Stomach (tissue), 9 donors: ENCODE results near the gene DDAH1. TPM values are rescaled to one million over a fixed set of nuclear protein-coding genes. Genes with fewer than 3 reads are reported as not detected.

Experiments
- DNase-seq, 2 donors: peaks; one replicate each; pipeline versions ENCODE4 v3.0.0 to v3.0.0-alpha.2; 2013 to 2019
- H3K27ac ChIP-seq, 5 donors: fragments of 200-600 bp in 4 of 5; sonication (generic) in 4 of 5; one replicate each; pipeline ENCODE4 v1.5.1; 2013 to 2019; ENCODE audit warnings: mild to moderate bottlenecking in 1 of 5, moderate library complexity in 1 of 5
- H3K27me3 ChIP-seq, 3 donors: fragments of 200-600 bp; sonication (generic); one replicate each; pipeline ENCODE4 v1.5.1; 2017 to 2019; ENCODE audit warnings: mixed run types in 1 of 3
- H3K36me3 ChIP-seq, 4 donors: fragments of 200-600 bp; sonication (generic); 1 replicate in 3 of 4; 2 replicates in 1 of 4; pipeline ENCODE4 v1.5.1; 2016 to 2019
- H3K4me1 ChIP-seq, 4 donors: fragments of 200-600 bp; sonication (generic); one replicate each; pipeline ENCODE4 v1.5.1; 2016 to 2019
- H3K4me3 ChIP-seq, 4 donors: fragments of 200-600 bp; sonication (generic) in 3 of 4; one replicate each; pipeline ENCODE4 v1.5.1; 2016 to 2019; ENCODE audit warnings: mild to moderate bottlenecking in 1 of 4
- H3K9me3 ChIP-seq, 4 donors: fragments of 200-600 bp; sonication (generic); one replicate each; pipeline ENCODE4 v1.5.1; 2016 to 2019
- CTCF ChIP-seq, 7 experiments: fragments of 450-650 bp in 4 of 7; fragments of 200-600 bp in 3 of 7; sonication (generic) in 3 of 7; IDR thresholded peaks; one replicate each; pipeline ENCODE4 v1.5.1; 2016 to 2019; ENCODE audit warnings: antibody characterized with exemption in 7 of 7, control low read depth in 2 of 7, mild to moderate bottlenecking in 1 of 7
- EP300 ChIP-seq: sonication (generic); formaldehyde crosslinking; IDR thresholded peaks from one replicate; pipeline ENCODE4 v1.6.1; 2017; ENCODE audit warnings: antibody characterized with exemption
- POLR2A ChIP-seq, 4 donors: fragments of 450-650 bp; IDR thresholded peaks; one replicate each; pipeline ENCODE4 v1.6.1; 2016; ENCODE audit warnings: antibody characterized with exemption in 4 of 4, control low read depth in 2 of 4, mild to moderate bottlenecking in 1 of 4, moderate library complexity in 1 of 4
- POLR2AphosphoS5 ChIP-seq, 3 donors: sonication (generic); formaldehyde crosslinking; IDR thresholded peaks; one replicate each; pipeline ENCODE4 v1.6.1; 2016; ENCODE audit warnings: antibody characterized with exemption in 3 of 3
- WGBS, 5 donors: extraction: QIAGEN DNeasy Blood & Tissue Kit in 3 of 5; methylation state at CpG; one replicate each; pipeline versions ENCODE4 v1.1.5 to v1.1.7; 2013 to 2018; 5-methylcytosine and 5-hydroxymethylcytosine counted together
- intact Hi-C: fragments of 100-400 bp; cut with DNase I; formaldehyde crosslinking; loops from one replicate; pipeline ENCODE4 v1.15.1; 2023; ENCODE audit warnings: low total_unique reads
- polyA plus RNA-seq, 3 donors: library from polyadenylated mRNA; stranded (reverse); fragments of 200-250 nt; gene quantifications; one replicate each; pipeline ENCODE4 v1.2.3, GENCODE V29; 2013
- total RNA-seq, 5 donors: library from RNA; depleted of rRNA; stranded (reverse); fragments of >200 nt; gene quantifications; one replicate each; pipeline versions ENCODE4 v1.1.0 to v1.2.3, GENCODE V29; 2014 to 2016
- donor health status: healthy with polysubstance abuse.
- donor health status: Bipolar disorder and iron deficiency.
- donor health status: healthy.

Gene DDAH1
- total and polyA plus RNA-seq, 8 donors = 10.6 to 113 (median 42.3) TPM

GRCh38 chr1:85393490-85393889, 71.5 kb downstream of the DDAH1 start:
- intact Hi-C loops = no loop called here
- Histone ChIP-seq H3K27ac (no peak overlapping the region), H3K4me3 (no peak overlapping the region), H3K36me3 (no peaks in the 10 kb centered on the region), H3K27me3 (no peaks in the 10 kb centered on the region), H3K9me3 (no peaks in the 10 kb centered on the region), H3K4me1 (no peaks in the 10 kb centered on the region)
- no peak for DNase-seq
- TF ChIP-seq POLR2AphosphoS5 (IDR thresholded peaks at IDR 0.05) = no peak
- TF ChIP-seq CTCF (IDR thresholded peaks at IDR 0.05) = no peak
- TF ChIP-seq EP300 = no peak
- no peak for TF ChIP-seq POLR2A (IDR thresholded peaks at IDR 0.05)

- intact Hi-C loops = no loop called here
- H3K4me3 ChIP-seq = no peak overlapping the region
- no peak overlapping the region for H3K27ac ChIP-seq
- H3K27me3 ChIP-seq = no peaks in the 10 kb centered on the region
- no peaks in the 10 kb centered on the region for H3K36me3 ChIP-seq
- peaks cover 0 to 5% (median 1%) of the 10 kb centered on the region in 4 donors for H3K9me3 ChIP-seq
- TF ChIP-seq EP300 (no peak), POLR2A (IDR thresholded peaks at IDR 0.05) (no peak), CTCF (IDR thresholded peaks at IDR 0.05) (no peak), POLR2AphosphoS5 (IDR thresholded peaks at IDR 0.05) (no peak)
- H3K4me1 ChIP-seq = peaks cover 0 to 23% (median 7%) of the 10 kb centered on the region in 4 donors
- DNase-seq = no peak
These were observed 76.5 kb downstream of the DDAH1 start for GRCh38 chr1:85388416-85388815.

GRCh38 chr1:85387781-85388180, 77.2 kb downstream of the DDAH1 start:
- H3K36me3 ChIP-seq = no peaks in the 10 kb centered on the region
- H3K9me3 ChIP-seq = peaks cover 0 to 10% (median 3%) of the 10 kb centered on the region in 4 donors
- no peak overlapping the region for H3K27ac ChIP-seq
- DNase-seq = no peak
- intact Hi-C loops = no loop called here
- H3K4me3 ChIP-seq = no peak overlapping the region
- peaks cover 0 to 23% (median 7%) of the 10 kb centered on the region in 4 donors for H3K4me1 ChIP-seq
- TF ChIP-seq CTCF (IDR thresholded peaks at IDR 0.05) = no peak
- TF ChIP-seq POLR2AphosphoS5 (IDR thresholded peaks at IDR 0.05) = no peak
- no peak for TF ChIP-seq POLR2A (IDR thresholded peaks at IDR 0.05)
- no peak for TF ChIP-seq EP300
- WGBS, 5 donors = 53 to 76% (median 70%) methylated on average over 2 of the region's 2 CpGs
- H3K27me3 ChIP-seq = no peaks in the 10 kb centered on the region

GRCh38 chr1:85386068-85386722, 78.8 kb downstream of the DDAH1 start:
- Histone ChIP-seq H3K36me3 (no peaks in the 10 kb centered on the region), H3K4me3 (no peak overlapping the region), H3K27me3 (no peaks in the 10 kb centered on the region), H3K9me3 (peaks cover 0 to 15% (median 6%) of the 10 kb centered on the region in 4 donors), H3K27ac (no peak overlapping the region), H3K4me1 (peaks cover 0 to 23% (median 7%) of the 10 kb centered on the region in 4 donors)
- no peak for DNase-seq
- TF ChIP-seq POLR2AphosphoS5 (IDR thresholded peaks at IDR 0.05) = no peak
- TF ChIP-seq POLR2A (IDR thresholded peaks at IDR 0.05) = no peak
- no peak for TF ChIP-seq EP300
- TF ChIP-seq CTCF (IDR thresholded peaks at IDR 0.05) = no peak
- WGBS, 5 donors = 58 to 77% (median 60%) methylated on average over 3 of the region's 3 CpGs
- intact Hi-C loops = no loop called here
